SJCRH30 (cell line): ENCODE measurements around the gene TYROBP. TPM values are rescaled to one million over a fixed set of nuclear protein-coding genes. Genes with fewer than 3 reads are reported as not detected.
"Not testable (repeated sequence)": the region's sequence is repeated elsewhere in the genome, so short reads cannot be mapped to it uniquely, and the experiment has no call there.

Source experiments
- DNase-seq, 2 experiments: peaks; one replicate each; pipeline ENCODE4 v3.0.0-alpha.2; 2015 to 2020
- H3K27ac ChIP-seq: fragments of 250-450 bp; sonication (Bioruptor Pico); 2 replicates; pipeline ENCODE4 v1.5.1; 2020; ENCODE audit warnings: mild to moderate bottlenecking, moderate library complexity
- H3K27me3 ChIP-seq: fragments of 250-450 bp; sonication (Bioruptor Pico); 2 replicates; pipeline ENCODE4 v1.5.1; 2020; ENCODE audit warnings: mild to moderate bottlenecking, moderate library complexity
- H3K36me3 ChIP-seq: fragments of 250-450 bp; sonication (Bioruptor Pico); 2 replicates; pipeline ENCODE4 v1.5.1; 2020; ENCODE audit warnings: mild to moderate bottlenecking, moderate library complexity
- H3K4me1 ChIP-seq: fragments of 250-450 bp; sonication (Bioruptor Pico); 2 replicates; pipeline ENCODE4 v1.5.1; 2020; ENCODE audit warnings: mild to moderate bottlenecking, moderate library complexity
- H3K4me3 ChIP-seq: fragments of 250-450 bp; sonication (Bioruptor Pico); 2 replicates; pipeline ENCODE4 v1.5.1; 2020; ENCODE audit warnings: mild to moderate bottlenecking, moderate library complexity
- H3K9me3 ChIP-seq: fragments of 250-450 bp; sonication (Bioruptor Pico); replicated peaks from 2 replicates; pipeline ENCODE4 v1.5.1; 2020; ENCODE audit warnings: mild to moderate bottlenecking, moderate library complexity
- total RNA-seq: library from RNA; depleted of rRNA; stranded (reverse); fragments of >200 nt; shearing (Covaris generic); gene quantifications from 2 replicates; pipeline ENCODE4 v1.2.3, GENCODE V29; 2014

The TYROBP gene
- total RNA-seq, 1 experiment from 2014 or later, result not detected

DNA sequence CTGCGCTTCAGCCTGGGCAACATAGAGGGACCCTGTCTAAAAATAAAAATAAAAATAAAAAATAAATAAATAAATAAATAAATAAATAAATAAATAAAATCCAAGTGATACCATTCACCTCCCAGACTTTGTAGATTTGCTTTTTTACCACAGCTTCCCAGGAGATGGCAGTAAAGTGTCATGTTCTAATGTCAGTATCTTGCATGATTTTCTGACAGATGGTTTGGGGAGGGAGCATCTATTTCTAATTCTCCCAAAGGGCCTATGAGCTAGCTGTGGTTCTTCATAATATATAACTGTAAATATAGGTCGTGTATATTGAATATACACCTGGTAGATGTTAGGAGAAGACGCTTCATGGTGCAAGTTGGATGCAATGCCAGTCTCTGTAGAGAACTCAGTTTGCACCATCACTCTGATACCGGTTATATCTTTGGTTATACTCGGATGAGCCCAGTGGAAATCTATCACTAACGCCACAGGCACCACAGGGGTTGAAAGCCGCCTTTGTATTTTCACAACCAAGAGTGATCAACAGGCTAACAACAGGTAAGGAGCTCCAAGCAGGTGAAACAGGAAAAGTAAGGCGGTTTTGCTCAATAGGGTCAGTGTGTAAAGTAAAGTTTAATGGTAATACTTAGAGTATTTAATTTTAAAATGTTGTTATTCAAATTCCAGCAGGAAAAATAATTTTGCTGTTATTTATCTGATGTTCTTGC, 25.8 kb downstream of the TYROBP start:
- H3K27ac ChIP-seq, result no peak overlapping the region
- H3K4me1 ChIP-seq, result no peaks in the 10 kb centered on the region
- H3K4me3 ChIP-seq, result no peak overlapping the region
- no peaks in the 10 kb centered on the region for H3K9me3 ChIP-seq
- H3K27me3 ChIP-seq, result no peaks in the 10 kb centered on the region
- peaks cover 2% of the 10 kb centered on the region; the same call in 1 of the 2 replicates for H3K36me3 ChIP-seq
- peak in 1 of 2 experiments; percentile 79 for DNase-seq

DNA sequence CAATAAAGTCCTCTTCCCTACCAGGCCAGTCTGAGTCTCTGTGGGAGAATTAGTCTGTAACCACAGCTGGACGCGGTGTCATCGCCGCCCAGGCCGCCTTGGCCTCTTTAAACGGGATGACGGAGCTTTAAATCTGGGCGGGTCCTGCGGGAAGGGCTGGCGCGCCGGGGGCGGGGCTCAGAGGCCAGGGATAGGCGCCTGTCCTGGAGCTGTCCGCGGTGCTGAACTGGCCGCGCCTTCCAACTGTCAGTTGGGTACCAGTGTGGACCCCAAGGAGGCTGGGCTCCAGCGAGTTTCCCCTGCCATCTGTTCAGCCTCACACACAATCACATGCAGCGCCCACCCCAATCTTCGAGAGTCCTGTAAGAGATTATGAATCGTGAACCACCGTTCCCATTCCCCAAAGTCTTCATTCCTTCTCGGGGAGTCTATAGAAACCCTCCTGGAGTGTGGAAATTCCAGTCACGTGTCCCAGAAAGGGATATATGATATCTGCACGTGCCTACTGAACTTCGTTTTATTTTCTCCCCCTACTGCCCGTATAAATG, 28.3 kb downstream of the TYROBP start:
- DNase-seq, result peak; percentile 97
- Histone ChIP-seq H3K4me3 (no peak overlapping the region), H3K4me1 (no peaks in the 10 kb centered on the region), H3K9me3 (no peaks in the 10 kb centered on the region), H3K27me3 (no peaks in the 10 kb centered on the region), H3K36me3 (no peaks in the 10 kb centered on the region), H3K27ac (no peak overlapping the region)

DNA sequence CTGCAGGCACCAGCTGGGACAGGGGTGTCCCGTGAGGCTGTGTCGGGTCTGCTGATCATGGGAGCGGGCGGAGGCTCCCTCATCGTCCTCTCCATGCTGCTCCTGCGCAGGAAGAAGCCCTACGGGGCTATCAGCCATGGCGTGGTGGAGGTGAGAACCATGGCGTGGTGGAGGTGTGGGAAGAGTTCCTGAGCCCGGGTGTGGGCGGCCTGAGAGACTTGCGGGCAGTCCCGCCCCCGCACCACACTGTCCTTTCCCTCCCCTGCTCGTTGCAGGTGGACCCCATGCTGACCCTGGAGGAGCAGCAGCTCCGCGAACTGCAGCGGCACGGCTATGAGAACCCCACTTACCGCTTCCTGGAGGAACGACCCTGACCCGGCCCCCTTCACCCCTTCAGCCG, 29.0 kb downstream of the TYROBP start:
- Histone ChIP-seq H3K4me3 (no peak overlapping the region), H3K27me3 (no peaks in the 10 kb centered on the region), H3K9me3 (no peaks in the 10 kb centered on the region), H3K27ac (no peak overlapping the region), H3K36me3 (no peaks in the 10 kb centered on the region), H3K4me1 (no peaks in the 10 kb centered on the region)
- no peak for DNase-seq

DNA sequence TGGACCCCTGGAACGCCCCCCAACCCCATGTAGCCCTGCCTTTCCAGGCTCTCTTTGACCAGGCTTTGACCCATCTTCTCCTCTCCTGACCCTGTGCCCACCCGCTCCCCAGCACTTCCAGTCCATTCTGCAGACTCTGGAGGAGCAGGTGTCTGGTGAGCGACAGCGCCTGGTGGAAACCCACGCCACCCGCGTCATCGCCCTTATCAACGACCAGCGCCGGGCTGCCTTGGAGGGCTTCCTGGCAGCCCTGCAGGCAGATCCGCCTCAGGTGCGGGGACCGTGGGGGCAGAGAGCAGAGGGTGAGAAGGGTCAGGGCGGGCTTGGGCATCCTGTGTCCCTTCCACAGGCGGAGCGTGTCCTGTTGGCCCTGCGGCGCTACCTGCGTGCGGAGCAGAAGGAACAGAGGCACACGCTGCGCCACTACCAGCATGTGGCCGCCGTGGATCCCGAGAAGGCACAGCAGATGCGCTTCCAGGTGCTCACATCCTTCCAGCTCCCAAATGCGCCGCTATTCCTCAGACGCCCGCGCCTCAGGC, 33.6 kb downstream of the TYROBP start:
- Histone ChIP-seq H3K27me3 (no peaks in the 10 kb centered on the region), H3K36me3 (no peaks in the 10 kb centered on the region), H3K4me3 (no peak overlapping the region), H3K9me3 (no peaks in the 10 kb centered on the region), H3K4me1 (peaks cover 2% of the 10 kb centered on the region; the same call in 1 of the 2 replicates), H3K27ac (no peak overlapping the region)
- no peak for DNase-seq

DNA sequence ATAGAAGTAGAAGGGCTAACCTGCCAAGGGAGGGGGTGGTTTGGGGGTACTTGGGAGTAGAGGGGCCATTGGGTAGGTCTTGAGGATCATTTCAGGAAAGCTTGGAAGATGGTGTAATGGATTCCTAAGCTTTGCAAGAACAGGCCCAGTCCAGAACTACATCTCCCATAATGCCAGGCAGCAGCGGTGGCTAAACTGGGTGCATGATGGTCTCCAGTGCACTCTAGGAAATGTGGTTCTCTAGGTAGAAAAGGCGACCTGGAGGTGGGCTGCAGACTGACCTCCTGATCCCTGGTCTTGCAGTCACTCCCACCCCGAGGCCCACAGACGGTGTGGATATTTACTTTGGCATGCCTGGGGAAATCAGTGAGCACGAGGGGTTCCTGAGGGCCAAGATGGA, 35.9 kb downstream of the TYROBP start:
- no peak overlapping the region for H3K27ac ChIP-seq
- DNase-seq, result no peak
- no peaks in the 10 kb centered on the region for H3K9me3 ChIP-seq
- peaks cover 7% of the 10 kb centered on the region; the same call in 1 of the 2 replicates for H3K4me1 ChIP-seq
- H3K36me3 ChIP-seq, result no peaks in the 10 kb centered on the region
- H3K27me3 ChIP-seq, result 0 out of 2 replicates have a peak, but pooled peaks cover 7% of the 10 kb centered on the region
- no peak overlapping the region for H3K4me3 ChIP-seq

DNA sequence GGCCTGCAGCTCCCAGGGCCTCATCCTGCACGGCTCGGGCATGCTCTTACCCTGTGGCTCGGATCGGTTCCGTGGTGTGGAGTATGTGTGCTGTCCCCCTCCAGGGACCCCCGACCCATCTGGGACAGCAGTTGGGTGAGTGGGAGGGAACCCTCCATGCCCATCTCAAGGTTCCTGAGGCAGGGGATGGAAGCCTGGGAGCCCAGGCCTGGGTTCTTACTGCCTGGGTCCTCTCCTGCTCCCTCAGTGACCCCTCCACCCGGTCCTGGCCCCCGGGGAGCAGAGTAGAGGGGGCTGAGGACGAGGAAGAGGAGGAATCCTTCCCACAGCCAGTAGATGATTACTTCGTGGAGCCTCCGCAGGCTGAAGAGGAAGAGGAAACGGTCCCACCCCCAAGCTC, 36.5 kb downstream of the TYROBP start:
- H3K36me3 ChIP-seq, result no peaks in the 10 kb centered on the region
- peaks cover 7% of the 10 kb centered on the region; the same call in 1 of the 2 replicates for H3K4me1 ChIP-seq
- no peaks in the 10 kb centered on the region for H3K9me3 ChIP-seq
- H3K27ac ChIP-seq, result no peak overlapping the region
- H3K4me3 ChIP-seq, result no peak overlapping the region
- H3K27me3 ChIP-seq, result 0 out of 2 replicates have a peak, but pooled peaks cover 7% of the 10 kb centered on the region
- DNase-seq, result no peak

DNA sequence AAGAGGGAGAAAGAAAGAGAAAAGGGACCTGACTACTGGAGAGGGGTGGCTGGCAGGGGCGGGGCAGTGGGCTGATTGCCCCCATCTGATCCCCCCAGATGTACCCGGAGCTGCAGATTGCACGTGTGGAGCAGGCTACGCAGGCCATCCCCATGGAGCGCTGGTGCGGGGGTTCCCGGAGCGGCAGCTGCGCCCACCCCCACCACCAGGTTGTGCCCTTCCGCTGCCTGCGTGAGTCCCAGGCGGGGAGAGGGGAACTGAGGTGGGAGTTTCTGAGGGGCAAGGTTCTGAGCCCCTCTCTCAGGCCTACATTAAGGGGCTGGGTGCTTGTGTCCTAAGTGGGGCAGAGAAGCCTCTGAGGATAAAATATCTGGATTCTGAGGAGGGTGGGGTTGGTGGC, 37.3 kb downstream of the TYROBP start:
- no peak for DNase-seq
- H3K27me3 ChIP-seq, result 0 out of 2 replicates have a peak, but pooled peaks cover 7% of the 10 kb centered on the region

DNA sequence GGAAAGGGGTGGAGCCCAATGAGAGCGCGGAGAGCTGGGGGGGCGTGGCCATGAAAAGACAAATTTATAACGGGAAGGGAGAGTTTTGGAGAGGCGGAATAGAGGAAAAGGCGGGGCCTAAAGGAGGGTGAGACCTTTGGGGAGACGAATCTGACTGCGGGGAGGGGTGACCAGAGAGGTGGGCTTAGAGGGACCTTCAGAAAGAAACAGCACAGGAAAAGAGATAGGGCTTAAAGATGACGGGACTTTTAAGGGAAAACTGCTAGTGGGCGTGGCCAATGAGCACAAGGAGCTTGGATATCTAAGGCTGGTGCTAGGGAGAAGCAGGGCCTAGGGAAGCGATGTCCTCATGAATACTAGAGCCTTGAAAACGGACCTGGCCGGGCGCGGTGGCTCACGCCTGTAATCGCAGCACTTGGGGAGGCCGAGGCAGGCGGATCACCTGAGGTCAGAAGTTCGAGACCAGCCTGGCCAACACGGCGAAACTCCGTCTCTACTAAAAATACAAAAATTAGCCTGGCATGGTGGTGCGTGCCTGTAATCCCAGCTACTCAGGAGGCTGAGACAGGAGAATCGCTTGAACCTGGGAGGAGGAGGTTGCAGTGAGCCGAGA, 37.9 kb downstream of the TYROBP start:
- H3K27me3 ChIP-seq, H3K4me1 ChIP-seq, H3K27ac ChIP-seq, H3K4me3 ChIP-seq, H3K9me3 ChIP-seq, H3K36me3 ChIP-seq: not testable (repeated sequence)
- DNase-seq, result peak; percentile 45 to 66

More for the DNA sequence above, 37.3 kb downstream of the TYROBP start:
- Histone ChIP-seq H3K36me3 (no peaks in the 10 kb centered on the region), H3K27ac (no peak overlapping the region), H3K4me3 (no peak overlapping the region), H3K9me3 (no peaks in the 10 kb centered on the region), H3K4me1 (peaks cover 7% of the 10 kb centered on the region; the same call in 1 of the 2 replicates)

DNA sequence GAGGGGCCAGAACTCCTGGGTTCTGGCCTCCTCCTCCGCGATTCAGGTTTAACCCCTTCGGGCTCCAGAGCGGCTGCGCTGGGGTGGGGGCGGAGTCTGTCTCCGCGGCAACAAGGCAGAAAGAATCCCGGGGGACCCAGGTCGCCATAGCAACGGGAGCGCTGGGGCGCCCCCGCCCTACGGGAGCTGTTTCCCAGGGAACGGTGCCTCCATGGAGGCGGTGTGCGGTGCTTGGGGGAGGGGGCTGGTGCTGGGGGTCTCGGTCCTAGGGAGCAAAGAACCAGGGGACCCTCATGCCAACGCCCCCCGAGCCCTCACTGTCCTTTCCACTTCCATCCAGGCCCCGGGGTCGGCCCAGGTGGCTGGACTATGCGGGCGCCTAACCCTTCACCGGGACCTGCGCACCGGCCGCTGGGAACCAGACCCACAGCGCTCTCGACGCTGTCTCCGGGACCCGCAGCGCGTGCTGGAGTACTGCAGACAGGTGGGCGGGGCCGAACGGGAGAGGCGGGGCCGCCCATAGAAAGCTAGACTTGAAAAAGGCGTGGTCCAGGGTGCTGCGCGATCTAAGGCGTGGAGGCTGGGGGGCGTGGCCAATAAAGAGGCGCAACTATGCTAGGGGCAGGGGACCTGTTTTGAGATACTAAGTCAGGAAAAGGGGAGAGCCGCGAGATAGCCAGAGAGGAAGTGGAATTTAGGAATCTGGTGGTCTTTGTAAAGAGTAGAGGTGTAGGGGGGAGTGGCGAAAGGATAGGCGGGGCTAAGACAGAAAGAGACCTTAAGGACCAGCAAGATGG, 38.6 kb downstream of the TYROBP start:
- H3K36me3 ChIP-seq, result no peaks in the 10 kb centered on the region

DNA sequence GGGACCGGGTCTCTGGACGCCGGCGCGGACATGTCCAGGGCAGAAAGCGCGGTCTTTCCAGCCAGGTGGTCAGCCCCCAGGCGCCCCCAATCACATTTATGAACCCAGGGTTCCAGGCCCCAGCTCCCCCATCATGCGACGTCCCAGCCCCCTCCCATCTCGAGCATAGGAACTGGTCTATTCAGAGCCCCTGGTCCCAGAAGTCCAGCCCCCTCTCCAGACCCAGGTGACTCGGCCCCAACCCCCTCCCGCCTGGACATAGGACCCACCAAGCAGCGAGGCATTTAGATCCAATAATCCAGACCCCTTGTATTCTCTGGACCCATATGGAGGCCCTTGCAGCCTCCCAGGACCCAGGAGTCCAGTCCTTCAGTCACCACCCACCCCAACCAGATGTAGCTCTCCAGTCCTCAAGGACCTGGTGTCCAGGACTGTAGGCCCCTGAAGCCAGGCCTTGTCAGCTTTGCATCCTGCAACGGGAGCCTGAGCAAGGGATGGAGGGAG, 39.2 kb downstream of the TYROBP start:
- H3K27ac ChIP-seq, result no peak overlapping the region
- no peaks in the 10 kb centered on the region for H3K9me3 ChIP-seq
- peaks cover 7% of the 10 kb centered on the region; the same call in 1 of the 2 replicates for H3K4me1 ChIP-seq
- no peak for DNase-seq
- peaks cover 7% of the 10 kb centered on the region; the same call in 1 of the 2 replicates for H3K27me3 ChIP-seq
- H3K36me3 ChIP-seq, result no peaks in the 10 kb centered on the region
- H3K4me3 ChIP-seq, result peak overlapping the region; percentile 64

More for the DNA sequence above, 38.6 kb downstream of the TYROBP start:
- Histone ChIP-seq H3K9me3 (no peaks in the 10 kb centered on the region), H3K4me3 (peak overlapping the region; percentile 64), H3K27me3 (0 out of 2 replicates have a peak, but pooled peaks cover 7% of the 10 kb centered on the region), H3K4me1 (peaks cover 7% of the 10 kb centered on the region; the same call in 1 of the 2 replicates), H3K27ac (no peak overlapping the region)
- peak; percentile 80 to 85 for DNase-seq

DNA sequence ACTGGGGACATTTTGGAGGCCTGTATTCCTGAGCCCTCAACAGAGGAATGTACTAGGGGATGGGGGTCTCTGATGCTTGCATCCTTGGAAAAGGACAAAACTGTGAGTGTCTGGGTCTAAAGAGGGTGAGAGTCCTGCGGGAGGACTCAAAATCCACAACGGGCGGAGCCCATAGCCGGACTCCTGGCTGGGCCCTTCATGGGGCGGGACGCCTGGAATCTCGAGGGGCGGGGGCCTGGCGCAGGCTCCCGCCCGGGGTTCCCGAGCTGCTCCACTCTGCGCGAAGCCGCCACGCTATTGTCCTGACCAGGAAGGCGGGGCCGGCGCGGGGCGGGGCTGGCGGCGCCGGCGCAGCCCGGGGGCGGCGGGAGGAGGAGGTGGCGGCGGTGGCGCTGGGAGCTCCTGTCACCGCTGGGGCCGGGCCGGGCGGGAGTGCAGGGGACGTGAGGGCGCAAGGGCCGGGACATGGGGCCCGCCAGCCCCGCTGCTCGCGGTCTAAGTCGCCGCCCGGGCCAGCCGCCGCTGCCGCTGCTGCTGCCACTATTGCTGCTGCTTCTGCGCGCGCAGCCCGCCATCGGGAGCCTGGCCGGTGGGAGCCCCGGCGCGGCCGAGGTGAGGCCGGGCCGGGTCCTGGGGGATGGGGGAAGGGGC, 39.8 kb downstream of the TYROBP start, which contains the start of gene APLP1:
Gene APLP1 (plus strand): TSS at position 403 of the 651 bp plus-strand sequence. CDS start 63 bp downstream, at position 466.
- peak within 1 kb of the TSS; percentile 64 for H3K4me3 ChIP-seq
- no peaks in the 10 kb centered on the region for H3K9me3 ChIP-seq
- no peak within 1 kb of the TSS for H3K27ac ChIP-seq
- DNase-seq, result peak; percentile 79
- H3K27me3 ChIP-seq, result peaks cover 7% of the 10 kb centered on the region; the same call in 1 of the 2 replicates
- peaks cover 7% of the 10 kb centered on the region; the same call in 1 of the 2 replicates for H3K4me1 ChIP-seq
- H3K36me3 ChIP-seq, result no peaks in the 10 kb centered on the region

DNA sequence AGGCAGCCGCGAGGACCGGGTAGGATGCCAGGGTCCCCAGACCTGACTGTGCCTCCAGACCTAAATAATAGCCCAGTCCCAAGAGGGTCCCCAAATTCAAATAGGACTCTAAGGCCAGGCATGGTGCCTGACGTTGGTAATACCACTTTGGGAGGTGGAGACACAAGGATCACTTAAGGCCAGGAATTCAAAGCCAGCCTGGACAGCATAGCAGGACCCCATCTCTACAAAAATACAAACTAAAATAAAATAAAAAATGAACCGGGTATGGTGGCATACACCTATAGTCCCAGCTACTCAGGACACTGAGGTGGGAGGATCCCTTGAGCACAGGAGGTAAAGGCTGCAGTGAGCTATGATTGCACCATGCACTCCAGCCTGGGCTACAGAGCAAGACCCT, 45.1 kb downstream of the TYROBP start:
- no peaks in the 10 kb centered on the region for H3K4me1 ChIP-seq
- H3K9me3 ChIP-seq, result no peaks in the 10 kb centered on the region
- H3K36me3 ChIP-seq, result no peaks in the 10 kb centered on the region
- no peak overlapping the region for H3K27ac ChIP-seq
- DNase-seq, result no peak
- peaks cover 27% of the 10 kb centered on the region for H3K27me3 ChIP-seq
- no peak overlapping the region for H3K4me3 ChIP-seq

DNA sequence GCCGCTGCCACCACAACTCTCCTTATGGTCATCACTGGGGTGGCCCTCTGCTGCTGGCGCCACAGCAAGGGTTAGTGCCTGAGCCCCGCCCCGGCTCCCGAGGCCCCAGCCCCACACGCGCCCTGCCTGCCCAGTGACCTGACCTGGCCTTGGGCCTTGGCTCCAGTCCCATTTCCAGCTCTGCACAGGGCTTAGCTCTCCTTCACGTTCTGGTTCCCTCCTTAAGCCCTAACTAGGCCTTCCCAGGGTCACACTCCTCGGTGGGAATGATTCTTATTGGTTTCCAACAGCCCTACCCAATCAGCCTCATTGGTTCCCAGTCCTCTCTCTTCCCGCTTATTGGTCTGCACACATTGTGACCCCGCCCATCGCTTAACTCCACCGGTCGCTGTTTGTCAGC, 45.6 kb downstream of the TYROBP start:
- no peak overlapping the region for H3K27ac ChIP-seq
- H3K9me3 ChIP-seq, result no peaks in the 10 kb centered on the region
- no peak overlapping the region for H3K4me3 ChIP-seq
- no peaks in the 10 kb centered on the region for H3K36me3 ChIP-seq
- H3K27me3 ChIP-seq, result peaks cover 22% of the 10 kb centered on the region
- H3K4me1 ChIP-seq, result no peaks in the 10 kb centered on the region
- no peak for DNase-seq
